C4-2B (cell line): ENCODE measurements around the gene TVP23A.

Source experiments
- H3K27ac ChIP-seq: fragments of 450-650 bp; 2 replicates; pipeline ENCODE4 v1.5.1; 2017
- CTCF ChIP-seq: fragments of 450-650 bp; conservative IDR thresholded peaks from 2 replicates; pipeline ENCODE4 v1.5.1; 2017; ENCODE audit warnings: mild to moderate bottlenecking
- ZFX ChIP-seq: fragments of 450-650 bp; IDR thresholded peaks from 2 replicates; pipeline ENCODE4 v1.6.1; 2017

TVP23A gene

GRCh38 chr16:10817963-10818941 lies at the start of gene TVP23A:
TSS of gene TVP23A (minus strand) at chr16:10818794. CDS start at chr16:10818493, 301 bp downstream.
- no peak for TF ChIP-seq CTCF
- TF ChIP-seq ZFX, result no peak
- no peak within 1 kb of the TSS for H3K27ac ChIP-seq

GRCh38 chr16:10868104-10868595 lies 49.6 kb upstream of the TVP23A start:
- no peak for TF ChIP-seq CTCF
- no peak for TF ChIP-seq ZFX

GRCh38 chr16:10867199-10867598 lies 48.6 kb upstream of the TVP23A start:
- no peak overlapping the region for H3K27ac ChIP-seq
- TF ChIP-seq CTCF (no peak), ZFX (no peak)

More at GRCh38 chr16:10868104-10868595, 49.6 kb upstream of the TVP23A start:
- H3K27ac ChIP-seq, result no peak overlapping the region

- TF ChIP-seq CTCF (no peak), ZFX (no peak)
- no peak overlapping the region for H3K27ac ChIP-seq
Measured at GRCh38 chr16:10865991-10866966, 47.7 kb upstream of the TVP23A start.

- TF ChIP-seq CTCF (no peak), ZFX (no peak)
- H3K27ac ChIP-seq, result no peak overlapping the region
Measured at GRCh38 chr16:10862438-10862837, 43.8 kb upstream of the TVP23A start.

- TF ChIP-seq CTCF, result no peak
- no peak for TF ChIP-seq ZFX
Measured at GRCh38 chr16:10859658-10860057, 41.1 kb upstream of the TVP23A start.

More at GRCh38 chr16:10859658-10860057, 41.1 kb upstream of the TVP23A start:
- no peak overlapping the region for H3K27ac ChIP-seq
